Adrenal gland (tissue), 12 donors: ENCODE measurements around the gene CCDC93. TPM values are rescaled to one million over a fixed set of nuclear protein-coding genes. Genes with fewer than 3 reads are reported as not detected.

Experiments used
- DNase-seq, 7 donors: peaks; one replicate each; pipeline ENCODE4 v3.0.0-alpha.2; 2019 to 2020
- H3K27ac ChIP-seq, 5 donors: fragments of 200-600 bp; sonication (generic) in 4 of 5; 1 replicate in 3 of 5; 2 replicates in 2 of 5; pipeline versions ENCODE4 v1.5.1 to v1.8.0; 2016 to 2020; ENCODE audit warnings: mild to moderate bottlenecking in 1 of 5
- H3K27me3 ChIP-seq: fragments of 200-600 bp; 2 replicates; pipeline ENCODE4 v1.8.0; 2021
- H3K36me3 ChIP-seq, 2 donors: fragments of 200-600 bp; replicated peaks in 1 of 2; 1 replicate in 1 of 2; 2 replicates in 1 of 2; pipeline versions ENCODE4 v1.5.1 to v1.8.0; 2018 to 2022
- H3K4me1 ChIP-seq, 2 donors: fragments of 200-600 bp; replicated peaks in 1 of 2; 1 replicate in 1 of 2; 2 replicates in 1 of 2; pipeline versions ENCODE4 v1.5.1 to v1.8.0; 2018 to 2021
- H3K4me3 ChIP-seq, 4 donors: fragments of 200-600 bp; sonication (generic) in 3 of 4; one replicate each; pipeline ENCODE4 v1.5.1; 2016 to 2018
- H3K9me3 ChIP-seq, 3 donors: fragments of 200-600 bp; sonication (generic) in 1 of 3; replicated peaks in 1 of 3; 1 replicate in 2 of 3; 2 replicates in 1 of 3; pipeline versions ENCODE4 v1.5.1 to v1.8.0; 2016 to 2021
- CTCF ChIP-seq, 6 experiments: fragments of 450-650 bp in 4 of 6; fragments of 200-600 bp in 2 of 6; sonication (generic) in 1 of 6; IDR thresholded peaks; 1 replicate in 5 of 6; 2 replicates in 1 of 6; pipeline versions ENCODE4 v1.5.1 to v1.8.0; 2016 to 2021; ENCODE audit warnings: antibody characterized with exemption in 6 of 6, mild to moderate bottlenecking in 2 of 6, moderate library complexity in 1 of 6
- POLR2A ChIP-seq, 2 donors: fragments of 450-650 bp; IDR thresholded peaks; one replicate each; pipeline ENCODE4 v1.6.1; 2017; ENCODE audit warnings: antibody characterized with exemption in 2 of 2, mild to moderate bottlenecking in 2 of 2, moderate library complexity in 1 of 2
- WGBS, 4 donors: extraction: QIAGEN DNeasy Blood & Tissue Kit in 2 of 4; methylation state at CpG; one replicate each; pipeline versions ENCODE4 v1.1.5 to v1.1.7; 2013 to 2017; 5-methylcytosine and 5-hydroxymethylcytosine counted together
- intact Hi-C, 2 donors: fragments of 100-400 bp; cut with DNase I; formaldehyde crosslinking; loops; one replicate each; pipeline versions ENCODE4 v1.14.1 to v1.15.0; 2022 to 2023
- polyA plus RNA-seq, 3 donors: library from polyadenylated mRNA; stranded (reverse); fragments of 200-250 nt in 2 of 3; fragments of 350-450 nt in 1 of 3; fragmentation: Illumina TruSeq in 1 of 3; extraction: RNeasy Lipid Tissue Mini Kit (QIAGEN cat#74804) in 1 of 3; gene quantifications; one replicate each; pipeline ENCODE4 v1.2.3, GENCODE V29; 2013 to 2014
- total RNA-seq, 9 donors: library from RNA; depleted of rRNA in 4 of 9; stranded (reverse); fragments of >200 nt in 4 of 9; fragments of 120-200 nt in 1 of 9; fragmentation: NEBNext Ultra II Directional in 1 of 9; extraction: Animal tissue kit (Norgen Biotek cat#: 25700) in 1 of 9; gene quantifications; one replicate each; pipeline versions ENCODE4 v1.1.0 to v1.2.4, GENCODE V29; 2013 to 2023
- donor health status: healthy with polysubstance abuse.
- donor health status: Bipolar disorder and iron deficiency.
- donor health status: DM: yes; HTN: yes; CAD: no.
- donor health status: DM: no; HTN: no; CAD: no.
- donor health status: DM: no; HTN: no; CAD: no.
- donor health status: DM: yes; HTN: yes; CAD: no.

Gene CCDC93
- total and polyA plus RNA-seq, 12 donors, result 10.9 to 50.6 (median 33.8) TPM

GRCh38 chr2:118046634-118047210 lies 32.9 kb upstream of the CCDC93 start:
- WGBS, 4 donors, result 6 to 10% (median 8%) methylated on average over 4 of the region's 4 CpGs
- intact Hi-C loops, result loop anchor here (5.0 to 10.0 kb wide), 2 partner anchors 808 to 811 kb away; no protein-coding TSS in a partner anchor
- H3K4me1 ChIP-seq, result no peaks in the 10 kb centered on the region
- no peaks in the 10 kb centered on the region for H3K9me3 ChIP-seq
- H3K27me3 ChIP-seq, result peaks cover 22% of the 10 kb centered on the region
- H3K27ac ChIP-seq, result no peak overlapping the region
- TF ChIP-seq POLR2A (IDR thresholded peaks at IDR 0.05) (no peak), CTCF (IDR thresholded peaks at IDR 0.05) (peak; percentile 23 to 68 (median 60))
- H3K4me3 ChIP-seq, result no peak overlapping the region
- no peaks in the 10 kb centered on the region for H3K36me3 ChIP-seq
- DNase-seq, result no peak

- H3K27me3 ChIP-seq, result peaks cover 22% of the 10 kb centered on the region
- 67 to 87% (median 78%) methylated on average over 1 of the region's 1 CpG for WGBS, 4 donors
- no peak for TF ChIP-seq CTCF (IDR thresholded peaks at IDR 0.05)
- no peak for TF ChIP-seq POLR2A (IDR thresholded peaks at IDR 0.05)
These were observed 31.4 kb upstream of the CCDC93 start for GRCh38 chr2:118045286-118045685.

GRCh38 chr2:118044854-118045253 lies 31.0 kb upstream of the CCDC93 start:
- H3K36me3 ChIP-seq, result no peaks in the 10 kb centered on the region
- 61 to 74% (median 69%) methylated on average over 2 of the region's 2 CpGs for WGBS, 4 donors
- intact Hi-C loops, result loop anchor here (5.0 to 10.0 kb wide), 2 partner anchors 810 to 812 kb away; no protein-coding TSS in a partner anchor
- H3K4me1 ChIP-seq, result no peaks in the 10 kb centered on the region
- H3K4me3 ChIP-seq, result no peak overlapping the region
- no peaks in the 10 kb centered on the region for H3K9me3 ChIP-seq
- no peak overlapping the region for H3K27ac ChIP-seq
- H3K27me3 ChIP-seq, result peaks cover 21% of the 10 kb centered on the region
- DNase-seq, result no peak
- TF ChIP-seq CTCF (IDR thresholded peaks at IDR 0.05) (no peak), POLR2A (IDR thresholded peaks at IDR 0.05) (no peak)

More at GRCh38 chr2:118045286-118045685, 31.4 kb upstream of the CCDC93 start:
- Histone ChIP-seq H3K27ac (no peak overlapping the region), H3K4me1 (no peaks in the 10 kb centered on the region), H3K4me3 (no peak overlapping the region), H3K9me3 (no peaks in the 10 kb centered on the region), H3K36me3 (no peaks in the 10 kb centered on the region)
- intact Hi-C loops, result loop anchor here (5.0 to 10.0 kb wide), 2 partner anchors 810 to 812 kb away; no protein-coding TSS in a partner anchor
- DNase-seq, result no peak

- no peaks in the 10 kb centered on the region for H3K36me3 ChIP-seq
- no peak overlapping the region for H3K27ac ChIP-seq
- H3K9me3 ChIP-seq, result no peaks in the 10 kb centered on the region
- H3K4me1 ChIP-seq, result no peaks in the 10 kb centered on the region
- H3K4me3 ChIP-seq, result no peak overlapping the region
- WGBS, 4 donors, result 64 to 71% (median 68%) methylated on average over 6 of the region's 6 CpGs
- TF ChIP-seq CTCF (IDR thresholded peaks at IDR 0.05) (no peak), POLR2A (IDR thresholded peaks at IDR 0.05) (no peak)
- intact Hi-C loops, result loop anchor here in 1 of 2 donors (10.0 kb wide), 1 partner anchor 811 kb away; no protein-coding TSS in a partner anchor
- DNase-seq, result no peak
- peaks cover 16% of the 10 kb centered on the region for H3K27me3 ChIP-seq
These were observed 30.3 kb upstream of the CCDC93 start for GRCh38 chr2:118044103-118044716.
